HG03097 (cell line): Measurements from ENCODE around the gene CDH24.

Experiments used
- ATAC-seq: cut with Tn5 transposase; IDR thresholded peaks from one replicate; pipeline ENCODE4 v1.9.1; 2021; ENCODE audit not compliant: unreplicated experiment, low FRiP score

CDH24 gene

DNA sequence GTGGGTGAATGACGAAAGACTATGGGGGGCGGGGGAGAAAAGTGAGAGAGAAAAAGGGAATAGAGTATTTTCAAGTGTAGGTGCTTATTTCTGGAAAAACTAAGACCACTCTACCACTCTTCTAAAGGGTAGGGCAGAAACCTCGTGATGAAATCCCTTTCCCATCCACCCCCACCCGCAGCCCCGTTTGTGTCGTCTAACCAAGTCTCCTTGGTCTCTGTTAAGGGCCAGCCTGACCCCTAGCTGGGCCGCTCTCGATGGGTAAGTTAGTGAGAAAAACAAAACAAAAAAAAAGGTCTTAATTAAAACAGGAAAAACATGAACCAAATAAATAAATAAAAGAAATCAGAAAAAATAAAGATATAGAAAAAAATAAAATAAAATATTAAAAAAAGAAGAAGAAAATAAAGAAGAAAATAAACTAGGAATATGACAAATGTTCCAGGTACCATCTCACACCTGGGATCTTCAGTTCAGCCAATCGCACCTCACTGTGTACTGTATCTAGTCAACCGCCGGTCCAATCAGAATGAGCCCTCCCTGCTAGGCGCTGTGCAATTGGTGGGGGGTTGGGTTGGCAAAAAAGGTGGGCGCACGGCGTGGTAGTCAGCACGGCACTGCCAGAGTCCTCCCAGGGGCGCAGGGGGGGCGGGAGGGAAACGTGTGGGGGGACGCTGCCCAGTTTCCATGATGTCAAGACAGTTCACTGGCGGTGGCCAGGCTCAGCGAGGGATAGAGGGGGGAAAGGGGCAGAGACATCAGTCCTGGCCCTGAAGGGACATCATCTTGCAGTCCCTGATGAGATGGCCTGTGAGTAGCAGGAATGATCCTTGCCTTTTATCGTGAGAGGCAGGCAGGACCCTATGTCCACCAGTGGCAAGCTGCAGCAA, 9.8 kb upstream of the CDH24 start:
- no peak for ATAC-seq

DNA sequence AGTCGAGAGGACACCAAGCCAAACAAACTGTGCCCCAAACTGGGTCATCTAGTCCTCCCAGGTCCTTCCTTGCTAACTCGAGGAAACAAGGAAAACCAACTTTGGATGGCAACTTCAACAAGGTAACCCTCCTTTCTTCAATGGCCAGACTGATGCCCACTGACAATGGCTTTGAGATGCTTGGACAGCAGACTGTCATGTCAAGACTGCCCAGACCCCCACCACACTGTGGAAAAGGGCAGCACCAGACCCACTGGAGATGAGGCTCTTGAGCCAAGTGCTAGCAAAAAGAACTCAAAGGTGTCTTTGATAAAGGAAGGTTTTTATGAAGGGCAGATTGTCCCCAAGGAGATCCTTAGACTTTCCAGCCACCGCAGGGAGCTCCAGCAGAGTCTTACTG, 9.0 kb upstream of the CDH24 start:
- ATAC-seq = no peak

DNA sequence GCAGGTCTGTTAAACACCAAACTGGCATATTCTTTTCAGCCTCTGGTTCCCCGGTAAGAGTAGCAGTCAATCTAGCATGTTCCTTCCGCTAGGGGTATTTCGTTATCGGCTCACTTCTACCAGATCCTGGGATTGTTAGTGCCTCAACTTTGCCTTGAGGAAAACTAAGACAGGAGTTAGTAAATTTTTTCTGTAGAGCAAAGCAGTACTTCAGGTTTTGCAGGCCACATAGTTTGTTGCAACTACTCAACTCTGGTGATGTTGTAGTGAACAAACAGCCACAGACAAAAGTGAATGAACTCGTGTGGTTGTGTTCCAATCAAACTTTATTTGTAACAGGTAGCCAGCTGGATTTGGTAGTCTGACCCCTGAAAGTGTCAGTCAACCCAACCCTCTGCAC, 6.3 kb upstream of the CDH24 start:
- ATAC-seq = no peak

DNA sequence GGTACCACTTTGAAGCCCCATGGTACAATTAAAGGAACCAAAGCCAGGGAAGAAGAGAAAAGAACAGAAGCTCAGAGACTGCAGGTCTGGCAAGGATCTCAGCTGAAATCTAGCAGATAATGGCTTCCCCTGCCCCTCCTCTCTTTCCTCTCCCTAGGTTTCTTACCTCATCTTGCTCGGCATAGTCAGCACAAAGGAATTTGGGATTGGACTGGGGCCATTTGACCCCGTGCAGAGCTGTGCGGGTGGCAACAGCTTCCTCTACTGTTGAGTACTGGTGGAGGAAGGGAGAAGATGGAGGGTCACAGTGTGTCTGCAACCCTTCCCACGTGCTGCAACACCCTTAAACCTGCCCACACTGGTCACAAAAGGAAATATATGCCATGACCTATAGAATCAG, 4.7 kb upstream of the CDH24 start:
- ATAC-seq = no peak

DNA sequence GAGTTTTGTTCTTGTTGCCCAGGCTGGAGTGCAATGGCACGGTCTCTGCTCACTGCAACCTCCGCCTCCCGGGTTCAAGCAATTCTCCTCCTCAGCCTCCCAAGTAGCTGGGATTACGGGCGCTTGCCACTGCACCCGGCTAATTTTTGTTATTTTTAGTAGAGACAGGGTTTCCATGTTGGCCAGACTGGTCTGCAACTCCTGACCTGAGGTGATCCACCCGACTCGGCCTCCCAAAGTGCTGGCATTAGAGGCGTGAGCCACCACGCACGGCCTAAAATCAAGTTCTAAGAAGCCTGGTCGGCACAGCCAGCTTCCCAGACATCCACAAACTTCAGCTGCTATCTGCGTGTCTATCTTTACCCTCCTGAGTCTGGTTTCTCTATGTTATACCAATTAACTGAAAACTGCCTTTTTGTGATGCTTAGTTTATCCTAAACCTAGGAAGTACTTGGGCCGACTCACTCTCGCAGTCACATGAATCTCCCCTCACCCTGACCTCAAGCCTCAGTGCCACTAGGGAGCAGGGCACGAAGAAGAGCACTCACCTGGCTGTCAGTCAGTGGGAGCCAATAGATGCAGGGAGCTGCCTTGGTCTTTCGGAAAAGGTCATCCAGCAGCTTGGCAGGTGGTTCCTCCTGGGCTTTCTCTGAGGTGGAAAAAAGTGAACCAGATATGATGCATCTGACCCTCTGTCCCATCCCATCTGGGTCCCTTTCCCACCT, 3.4 kb upstream of the CDH24 start:
- no peak for ATAC-seq

DNA sequence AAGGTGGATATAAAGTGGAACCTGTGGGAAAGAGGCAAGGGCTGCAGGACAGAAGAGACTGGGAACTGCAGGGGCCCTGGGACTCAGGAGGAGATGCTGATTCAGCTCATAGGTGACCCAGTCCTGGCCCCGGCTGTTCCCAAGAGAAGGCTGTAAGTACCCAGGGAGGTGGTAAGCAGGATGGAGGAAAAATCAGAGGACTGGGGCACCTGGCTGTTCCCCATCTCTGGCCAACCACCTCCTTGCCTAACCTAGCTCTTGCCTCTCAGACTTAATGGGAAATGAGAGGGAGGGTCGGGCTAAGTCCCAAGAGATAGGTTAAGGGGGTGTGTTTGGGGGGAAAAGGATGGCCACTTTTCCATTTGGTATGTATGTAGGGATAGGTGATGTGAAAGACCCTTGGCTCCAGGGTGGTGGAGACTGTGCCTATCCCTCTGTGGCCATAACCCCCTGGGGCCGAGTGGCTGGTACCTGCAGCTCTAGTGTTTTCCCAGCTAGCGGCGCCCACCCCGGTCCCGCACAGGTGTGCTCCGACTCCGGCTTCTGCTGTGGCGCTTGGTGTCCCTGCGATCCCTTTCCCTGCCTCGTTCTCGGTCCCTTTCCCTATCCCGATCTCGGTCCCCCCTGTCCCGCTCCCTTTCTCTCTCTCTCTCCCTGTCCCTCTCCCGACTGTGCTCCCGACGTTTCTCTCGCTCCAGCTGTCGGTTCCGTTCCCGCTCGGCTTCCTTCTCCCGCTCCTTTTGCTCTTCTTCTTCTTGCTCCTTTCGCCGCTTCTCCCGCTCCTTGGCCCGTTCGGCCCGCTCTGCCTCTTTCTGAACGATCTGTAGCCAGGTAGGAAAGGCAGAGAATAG, 1.6 kb upstream of the CDH24 start:
- ATAC-seq = no peak

DNA sequence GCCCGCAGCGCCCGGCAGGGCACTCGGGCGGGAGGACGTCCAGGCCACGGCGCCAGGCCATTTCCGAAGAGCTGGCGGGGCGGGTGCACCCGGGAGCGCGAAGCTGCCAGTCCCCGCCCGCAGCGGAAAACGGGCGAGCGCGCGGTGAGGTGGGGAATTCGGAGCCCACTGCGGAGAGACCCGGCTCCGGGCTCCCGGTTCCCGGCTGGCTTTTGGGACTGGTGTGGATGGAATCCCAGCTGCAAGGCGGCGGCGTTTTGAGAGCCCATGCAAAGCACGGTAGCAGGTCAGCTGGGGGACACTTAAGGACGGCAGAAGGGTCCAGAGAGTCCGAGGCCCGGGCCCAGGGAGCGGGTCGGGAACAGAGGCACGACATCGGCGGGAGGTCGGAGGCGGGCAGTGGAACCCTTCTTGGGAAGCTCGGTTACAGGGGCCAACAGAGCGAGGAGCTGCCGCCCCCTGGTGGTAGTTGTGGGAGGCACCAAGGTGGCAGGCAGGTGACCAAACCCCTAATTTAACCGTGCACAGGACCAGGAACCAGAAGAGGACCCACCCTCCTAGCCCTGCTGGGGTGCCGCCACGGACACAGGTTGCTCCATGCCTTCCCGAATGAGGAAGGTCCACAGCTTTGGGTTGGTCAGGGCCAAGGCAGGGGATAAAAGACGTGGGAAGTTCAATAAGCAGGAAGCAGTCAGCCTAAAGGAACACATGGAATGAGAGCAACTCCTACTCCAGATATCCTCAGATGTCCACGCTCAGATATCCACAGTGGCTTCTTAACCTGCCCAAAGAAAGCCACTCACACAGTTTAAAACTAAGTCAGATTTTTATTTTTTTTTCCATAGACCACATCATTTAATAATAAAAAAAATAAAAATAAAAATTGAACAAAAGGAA, 685 bp upstream of the CDH24 start:
- peak; percentile 56 for ATAC-seq

DNA sequence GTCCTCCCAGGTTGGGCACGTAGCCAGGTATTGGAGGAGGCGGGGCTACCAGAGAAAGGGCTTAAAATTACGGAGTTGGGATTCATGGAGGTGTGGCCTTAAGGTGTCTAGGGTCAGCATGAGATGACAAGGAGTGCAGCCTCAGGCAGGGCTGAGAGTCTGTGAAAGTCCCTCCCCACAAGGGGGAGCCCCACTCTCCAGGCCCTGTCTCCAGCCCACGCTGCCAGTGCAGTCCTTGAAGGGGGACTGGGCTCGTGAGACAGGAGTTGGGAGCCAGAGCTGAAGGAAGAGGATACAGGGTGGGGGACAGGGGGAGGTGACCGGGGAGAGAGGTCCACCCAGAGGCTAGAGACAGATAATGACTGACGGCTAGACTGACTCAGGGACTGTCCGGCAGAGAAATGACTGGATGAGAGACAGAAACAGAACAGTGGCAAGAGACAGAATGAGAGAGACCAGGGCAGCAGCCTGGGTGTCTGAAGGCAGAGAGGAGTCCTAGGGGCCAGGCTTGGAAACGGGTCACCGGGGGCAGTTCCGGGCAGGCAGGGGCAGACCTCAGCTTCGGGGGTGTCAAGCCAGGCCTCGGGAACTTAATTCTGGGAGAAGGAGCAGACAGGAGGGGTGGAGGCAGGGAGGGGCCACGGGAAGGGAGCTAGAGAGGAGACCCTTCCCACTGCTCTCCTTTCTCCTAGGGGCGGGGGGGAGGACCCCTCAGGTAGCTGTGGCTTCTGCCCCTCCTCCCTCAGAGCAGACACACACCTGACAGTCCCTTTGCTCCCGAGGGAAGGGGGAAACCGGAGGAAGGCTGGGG, 970 bp downstream of the CDH24 start:
- ATAC-seq = no peak

DNA sequence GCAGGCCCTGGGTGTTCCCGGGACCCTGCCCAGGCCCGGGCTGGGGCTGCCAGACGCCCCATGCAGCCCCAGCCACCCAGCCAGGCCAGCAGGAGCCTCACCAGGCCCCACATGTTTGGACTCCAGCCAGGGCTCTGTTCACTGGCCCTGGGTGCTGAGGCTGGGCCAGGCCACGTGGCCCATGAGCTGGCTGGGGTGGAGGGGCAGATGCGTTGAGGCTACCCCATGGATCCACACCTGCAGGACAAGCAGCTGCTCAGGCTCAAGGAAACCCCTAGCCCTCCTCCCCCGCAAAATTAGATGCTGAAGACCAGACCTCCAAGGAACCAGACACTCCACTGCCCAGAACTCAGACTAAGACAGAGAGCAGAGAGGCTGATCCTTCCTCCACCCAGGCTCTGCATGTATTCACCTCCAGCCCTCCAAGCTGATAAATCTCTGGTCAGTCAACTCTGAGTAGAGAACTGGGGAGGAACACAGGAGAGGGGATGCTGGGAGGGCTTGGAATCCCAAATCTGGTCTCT, 1.6 kb downstream of the CDH24 start:
- ATAC-seq = no peak

DNA sequence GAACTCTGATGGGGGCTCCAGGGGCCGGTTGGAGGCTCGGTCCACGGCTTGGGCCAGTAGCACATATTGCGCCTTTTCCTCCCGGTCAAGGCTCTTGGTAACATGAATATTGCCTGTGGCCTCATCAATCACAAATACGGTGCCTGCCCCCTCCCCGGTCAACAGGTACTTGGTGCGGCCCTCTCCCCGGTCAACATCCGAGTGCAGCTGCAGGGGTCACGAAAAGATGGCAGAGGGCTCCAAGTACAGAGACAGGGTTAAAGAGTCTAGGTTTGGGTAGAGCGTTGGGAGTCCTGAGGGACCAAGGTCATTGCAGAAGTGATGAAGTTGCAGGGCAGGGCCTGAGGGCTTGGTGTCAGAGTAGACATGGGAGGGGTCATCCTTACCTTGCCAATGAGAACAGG, 2.2 kb downstream of the CDH24 start:
- ATAC-seq = no peak

DNA sequence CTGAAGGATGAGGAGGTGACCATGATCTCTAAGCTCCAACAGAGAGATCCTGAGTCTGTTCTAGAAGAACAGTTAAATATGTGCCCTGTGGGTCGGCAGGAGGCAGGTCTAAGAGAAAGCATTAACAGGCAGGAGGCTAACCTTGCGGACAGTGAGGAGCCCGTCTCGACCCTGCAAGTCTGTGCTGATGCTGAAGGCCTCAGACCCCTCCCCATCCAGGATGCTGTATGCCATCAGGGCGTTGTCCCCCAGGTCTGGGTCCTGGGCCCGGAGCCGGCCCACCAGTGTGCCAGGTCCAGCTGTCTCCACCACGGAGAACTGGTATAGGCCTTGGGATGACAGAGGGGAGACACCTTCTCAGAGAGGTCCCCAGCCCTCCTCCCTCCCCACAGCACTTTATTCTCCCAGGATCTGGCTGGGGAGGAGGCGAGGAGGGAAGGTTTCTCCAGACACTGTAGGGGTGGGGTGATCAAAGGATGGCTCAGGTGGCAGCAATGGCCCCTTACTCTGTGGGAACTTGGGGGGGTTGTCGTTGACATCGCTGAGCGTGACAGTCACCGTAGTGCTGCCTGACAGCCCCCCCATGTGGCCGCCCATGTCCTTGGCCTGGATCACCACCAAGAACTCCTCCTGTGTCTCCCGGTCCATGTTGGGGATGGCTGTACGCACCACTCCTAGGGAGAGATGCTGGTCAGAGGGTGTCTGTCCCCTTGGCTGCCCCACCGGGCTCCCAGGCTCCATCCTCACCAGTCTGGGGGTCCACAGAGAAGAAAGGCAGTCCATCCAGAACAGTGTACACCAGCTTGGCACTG, 3.1 kb downstream of the CDH24 start:
- no peak for ATAC-seq

DNA sequence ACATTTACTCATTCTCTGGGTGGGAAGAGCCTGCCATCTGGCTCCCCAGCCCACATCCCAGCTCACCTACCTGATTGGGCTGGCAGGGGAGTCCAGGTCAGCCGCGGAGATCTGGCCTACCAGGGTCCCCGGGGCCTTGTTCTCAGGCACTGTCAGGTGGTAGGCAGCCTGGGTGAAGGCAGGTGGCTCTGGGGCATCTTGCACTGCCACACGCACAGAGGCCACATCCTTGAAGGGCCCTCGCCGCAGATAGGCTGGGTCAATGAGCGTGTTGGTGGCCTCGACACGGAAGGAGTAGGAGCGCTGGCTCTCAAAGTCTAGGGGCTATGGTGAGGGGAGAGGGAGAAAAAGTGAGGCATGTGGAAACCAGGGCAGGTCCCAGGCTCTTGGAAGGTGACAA, 3.9 kb downstream of the CDH24 start:
- no peak for ATAC-seq

DNA sequence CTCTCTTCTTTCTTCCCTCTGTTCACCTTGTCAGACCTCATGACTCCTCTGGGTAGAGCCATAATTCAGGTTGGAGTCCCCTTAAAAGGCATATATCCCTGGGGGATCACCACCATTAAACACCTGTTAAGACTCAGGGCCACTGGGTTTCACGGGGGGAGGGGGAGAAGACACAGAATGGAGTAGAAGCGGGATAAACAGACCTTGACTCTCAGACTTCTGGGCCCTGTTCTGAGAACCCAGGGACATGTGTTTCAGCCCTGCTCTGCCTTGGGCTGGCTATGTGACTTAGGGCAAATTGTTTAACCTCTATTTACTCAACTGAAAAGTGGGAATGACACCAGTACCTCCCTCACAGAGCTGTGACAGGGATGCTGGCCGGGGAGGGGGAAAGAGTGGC, 4.6 kb downstream of the CDH24 start:
- no peak for ATAC-seq

DNA sequence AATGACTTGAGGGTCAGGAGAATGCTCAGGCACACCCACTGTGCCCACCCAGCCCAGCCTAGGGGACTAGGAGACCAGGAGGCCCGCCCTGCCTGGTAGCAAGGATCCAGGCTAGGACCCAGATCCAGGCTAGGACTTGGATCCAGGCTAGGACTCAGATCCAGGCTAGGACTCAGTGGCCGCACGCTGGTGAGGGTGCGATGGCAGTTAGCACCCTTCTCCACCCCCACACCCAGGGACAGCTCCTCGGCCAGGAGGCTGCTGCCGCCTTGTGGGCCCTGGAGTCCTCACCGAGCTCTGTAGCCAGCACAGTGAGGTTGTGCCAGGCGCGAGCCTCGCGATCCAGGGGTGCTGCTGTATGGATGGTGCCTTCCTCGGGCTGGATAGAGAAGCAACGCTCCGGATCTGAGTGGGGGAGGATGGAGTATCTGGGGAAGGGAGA, 5.1 kb downstream of the CDH24 start:
- no peak for ATAC-seq

DNA sequence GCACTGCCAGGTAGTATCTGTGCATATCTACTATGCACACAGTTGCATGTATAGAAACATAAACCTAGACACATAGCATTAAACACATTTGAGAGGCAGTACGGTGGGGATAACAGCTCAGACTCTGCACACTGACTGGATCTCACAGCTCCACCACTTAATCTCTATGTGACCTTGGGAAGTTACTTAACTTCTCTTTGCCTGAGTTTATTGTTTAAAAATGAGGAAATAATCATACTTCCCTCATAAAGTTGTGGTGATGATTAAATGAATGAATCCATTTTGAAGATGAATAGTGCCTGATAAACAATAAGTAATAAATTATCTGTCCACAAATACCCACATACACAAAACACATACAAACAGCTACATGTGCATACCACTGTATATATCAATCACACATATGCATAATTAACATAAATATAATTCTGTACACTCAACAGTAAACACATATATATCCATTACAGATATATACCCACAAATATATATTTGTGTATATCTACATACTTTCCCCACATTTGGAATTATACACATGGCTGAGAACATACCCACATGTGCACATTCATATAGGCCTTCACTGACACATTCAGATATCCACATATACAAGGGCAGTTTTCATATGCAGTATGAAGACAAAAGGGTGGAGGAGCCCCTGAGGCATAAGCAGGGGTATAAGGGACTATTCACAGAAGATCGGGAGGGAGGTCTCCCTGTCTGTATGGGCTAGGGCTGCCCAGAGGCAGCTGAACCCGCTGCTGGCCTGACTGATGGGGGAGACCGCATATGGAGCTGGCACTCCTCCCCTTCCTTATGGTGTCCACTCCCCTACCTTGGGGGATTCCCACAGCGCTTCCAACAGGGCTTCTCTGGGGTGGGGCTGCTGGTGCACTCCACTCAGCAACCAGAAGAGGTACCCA, 5.9 kb downstream of the CDH24 start:
- ATAC-seq = no peak

DNA sequence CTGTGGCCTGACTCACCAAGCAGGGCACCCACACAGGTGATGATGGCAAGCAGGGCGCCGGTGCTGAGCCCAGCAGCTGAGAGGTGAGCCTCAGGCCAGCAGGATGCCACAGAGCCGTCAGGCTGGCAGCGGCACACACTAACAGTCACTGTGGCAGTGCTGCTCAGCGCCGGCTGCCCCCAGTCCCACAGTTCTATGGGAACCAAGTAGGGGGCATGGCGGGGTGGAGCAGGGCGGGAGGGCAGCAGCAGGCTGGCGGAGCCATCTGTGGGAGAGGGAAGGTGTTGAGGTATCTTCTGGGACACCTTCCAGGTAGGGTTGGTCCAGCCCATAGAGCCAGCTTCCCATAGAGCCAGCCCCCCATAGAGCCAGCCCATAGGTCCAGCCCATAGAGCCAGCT, 8.3 kb downstream of the CDH24 start:
- no peak for ATAC-seq
